ENCODE results near the gene RGMA.
"Not testable (repeated sequence)": the region's sequence is repeated elsewhere in the genome, so short reads cannot be mapped to it uniquely, and the experiment has no call there.

The RGMA gene

DNA sequence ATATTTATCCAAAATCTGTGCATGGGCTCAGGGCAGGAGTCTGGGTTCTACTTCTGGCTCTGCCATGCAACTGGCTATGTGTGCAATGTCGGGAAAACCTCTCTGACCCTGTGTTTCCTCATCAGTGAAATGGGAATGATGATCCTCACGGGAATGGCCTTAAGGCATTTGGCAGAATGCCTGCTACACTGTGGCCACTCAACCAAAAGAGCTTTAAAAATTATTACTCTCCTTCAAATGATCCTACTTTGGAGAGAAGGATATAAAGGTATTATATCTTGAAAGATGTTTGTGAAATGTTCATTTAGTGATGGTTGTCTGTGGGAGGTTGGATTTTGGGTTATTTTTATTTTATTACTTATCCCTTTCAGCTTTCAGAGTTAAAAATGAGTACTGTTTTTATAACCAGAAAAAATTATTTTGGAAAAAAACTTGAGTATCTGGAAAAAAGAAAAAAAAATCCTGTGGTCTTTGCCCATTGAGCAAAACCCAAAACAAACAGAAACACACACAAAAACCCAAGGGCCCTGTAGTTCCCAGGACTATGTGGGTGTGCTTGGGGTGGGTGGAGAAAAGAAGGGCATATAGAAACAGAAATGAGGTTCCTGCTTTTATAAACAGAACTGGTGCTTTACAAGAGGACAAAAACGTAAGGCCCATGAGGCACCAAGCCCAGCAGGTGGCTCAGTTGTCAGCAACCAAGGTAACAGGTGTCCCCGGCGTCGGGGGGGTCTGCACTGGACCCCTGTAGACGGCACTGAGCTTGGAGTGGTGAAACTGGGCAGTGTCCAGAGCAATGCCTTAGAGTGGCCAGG is 22.0 kb downstream of the RGMA start:
- no peak for DNase-seq (ENCODE audit: low read depth)

DNA sequence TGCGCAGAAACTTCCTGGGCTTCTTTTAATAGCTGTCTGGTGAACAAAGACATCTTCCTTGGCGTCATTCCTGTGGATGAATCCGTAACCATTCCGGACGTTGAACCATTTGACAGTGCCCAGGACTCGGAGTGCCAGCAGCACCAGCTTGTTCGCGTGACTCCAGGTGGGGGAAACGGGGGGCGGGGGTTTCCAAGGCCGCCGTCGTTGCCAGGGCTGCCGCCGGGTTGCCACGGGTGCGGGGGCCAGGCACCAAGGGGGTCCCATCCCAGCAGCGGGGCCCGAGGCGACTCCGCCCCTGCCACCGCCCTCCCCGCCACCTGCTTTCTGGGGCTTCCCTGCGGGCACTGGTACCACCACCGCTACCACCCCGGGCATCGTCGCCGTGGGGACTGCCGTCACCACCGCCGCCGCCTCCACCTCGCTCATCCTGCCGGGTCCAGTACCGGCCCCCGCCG is 22.8 kb downstream of the RGMA start:
- DNase-seq (ENCODE audit: low read depth), result no peak

- DNase-seq (ENCODE audit: low read depth), result no peak
Observed at GRCh38 chr15:93065641-93066045, 23.4 kb downstream of the RGMA start.

DNA sequence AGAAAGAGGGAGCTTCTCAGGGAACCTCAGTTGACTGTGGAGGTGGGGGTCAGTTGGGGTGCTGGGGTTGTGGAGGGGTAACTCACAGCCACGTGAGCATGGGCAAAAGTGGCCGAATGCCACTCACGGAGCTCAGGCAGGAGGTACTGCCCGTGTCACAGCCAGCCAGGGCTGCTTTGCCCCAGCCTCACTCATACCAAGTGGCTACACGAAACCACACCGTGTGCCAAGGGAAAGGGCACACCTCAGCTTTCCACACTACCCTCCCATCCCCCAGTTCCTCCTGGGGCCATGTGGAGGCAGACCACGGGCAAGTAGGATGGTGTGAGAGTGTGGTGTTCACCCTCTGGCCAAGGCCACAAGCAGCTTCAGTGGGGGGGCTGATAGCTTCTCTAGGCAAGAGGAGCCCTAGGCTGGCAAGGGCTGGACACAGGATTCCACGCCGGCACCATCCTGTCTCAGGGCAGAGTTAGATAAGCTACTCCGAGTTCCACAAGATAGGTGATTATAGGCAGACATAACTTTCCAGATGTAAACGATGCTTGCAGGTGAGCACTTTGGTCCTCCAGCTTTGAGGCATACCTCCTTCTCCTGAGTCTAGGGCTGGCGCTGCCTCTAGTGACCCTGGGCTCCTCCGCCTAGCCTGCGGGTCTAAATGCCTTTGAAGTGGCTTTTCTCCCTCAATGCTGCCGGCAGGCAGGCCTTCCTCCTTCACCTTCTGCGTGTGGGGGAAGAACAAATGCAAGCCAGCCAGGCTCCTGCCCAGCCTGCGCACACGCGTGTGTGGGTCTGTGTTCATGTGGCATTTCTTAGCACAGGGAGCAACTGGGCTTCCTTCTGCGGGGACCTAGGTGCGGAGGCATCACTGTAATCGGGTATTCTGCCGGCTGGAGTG is 25.0 kb downstream of the RGMA start:
- DNase-seq (ENCODE audit: low read depth), result no peak

GRCh38 chr15:93063262-93063671 is 25.7 kb downstream of the RGMA start:
- no peak for DNase-seq (ENCODE audit: low read depth)

DNA sequence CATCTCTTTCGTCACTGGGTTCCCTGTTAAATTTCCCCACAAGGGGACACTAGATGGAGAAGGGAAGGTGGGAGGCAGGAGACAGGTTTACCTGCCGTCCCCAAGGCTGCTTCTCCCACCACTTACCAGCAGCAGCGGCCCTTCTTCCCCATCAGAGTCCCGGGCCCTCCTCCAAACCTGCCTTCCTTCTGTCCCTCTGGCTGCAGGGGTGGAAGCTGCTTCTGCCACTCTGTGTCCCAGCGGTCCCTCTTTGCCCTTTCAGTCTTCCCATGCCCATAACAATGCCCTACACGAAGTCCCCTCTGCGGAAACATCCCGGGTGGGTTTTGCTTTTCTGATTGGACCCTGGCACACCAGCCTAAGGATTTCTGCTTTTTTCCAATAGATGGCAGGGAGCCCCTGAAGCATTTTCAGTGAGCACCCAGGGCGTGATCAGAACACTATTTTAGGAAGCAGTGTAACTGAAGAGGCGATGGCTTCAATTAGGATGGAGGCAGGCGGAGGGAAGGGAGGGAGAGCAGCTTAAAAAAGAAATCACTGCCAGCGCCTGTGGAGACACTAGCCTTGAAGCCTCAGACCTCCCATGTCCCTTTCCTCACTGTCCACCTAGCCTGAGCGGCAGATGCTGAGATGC is 26.3 kb downstream of the RGMA start:
- DNase-seq (ENCODE audit: low read depth), result not testable (repeated sequence)

GRCh38 chr15:93060336-93061248 is 28.4 kb downstream of the RGMA start:
- no peak for DNase-seq (ENCODE audit: low read depth)

- no peak for DNase-seq (ENCODE audit: low read depth)
Observed at GRCh38 chr15:93059442-93059841, 29.6 kb downstream of the RGMA start.

DNA sequence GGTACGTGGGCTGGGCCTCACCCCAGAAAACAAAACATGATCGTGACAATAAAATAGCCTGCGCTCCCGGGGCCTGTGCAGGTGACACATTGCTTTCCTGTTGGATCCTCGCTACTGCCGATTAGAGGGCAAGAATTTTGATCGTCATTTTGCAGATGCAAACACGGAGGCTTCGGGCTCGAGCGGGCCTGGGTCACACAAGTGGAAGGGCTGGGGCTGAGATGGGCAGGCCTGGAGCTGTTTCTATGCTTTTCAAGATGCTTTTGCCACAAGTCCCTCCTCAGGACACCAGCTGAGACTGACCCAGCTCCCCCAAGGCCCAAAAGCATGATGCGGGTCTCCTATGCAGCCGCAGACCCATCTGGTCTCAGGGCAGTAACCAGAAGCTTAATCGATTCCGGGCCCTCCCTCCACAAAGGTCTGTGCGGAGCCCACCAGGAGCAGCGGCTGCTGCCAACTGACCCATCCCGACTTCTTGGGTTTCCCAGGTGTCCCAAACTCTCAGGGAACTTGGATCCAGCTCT is 30.0 kb downstream of the RGMA start:
- DNase-seq (ENCODE audit: low read depth), result no peak

- DNase-seq (ENCODE audit: low read depth), result no peak
Observed at GRCh38 chr15:93058128-93058527, 30.9 kb downstream of the RGMA start.

DNA sequence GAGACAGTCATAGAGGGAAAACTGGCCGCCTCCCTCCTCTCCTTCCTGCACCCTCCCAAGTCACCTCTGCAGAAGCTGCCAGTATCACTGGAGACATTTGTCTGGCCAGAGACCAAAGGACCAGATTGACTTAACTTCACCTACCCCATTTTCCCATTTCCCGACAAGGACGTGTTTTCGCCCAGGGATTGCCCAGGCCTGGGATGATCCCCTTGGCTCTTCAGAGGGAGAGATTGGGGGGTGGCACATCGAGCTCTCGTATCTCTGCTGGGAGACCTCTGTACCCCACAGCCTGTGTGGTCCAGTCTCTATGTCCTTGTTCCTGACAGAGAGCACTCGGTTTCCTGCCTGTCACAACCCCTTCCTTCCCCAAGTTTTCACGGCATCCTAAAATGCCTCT is 31.4 kb downstream of the RGMA start:
- DNase-seq (ENCODE audit: low read depth), result no peak

DNA sequence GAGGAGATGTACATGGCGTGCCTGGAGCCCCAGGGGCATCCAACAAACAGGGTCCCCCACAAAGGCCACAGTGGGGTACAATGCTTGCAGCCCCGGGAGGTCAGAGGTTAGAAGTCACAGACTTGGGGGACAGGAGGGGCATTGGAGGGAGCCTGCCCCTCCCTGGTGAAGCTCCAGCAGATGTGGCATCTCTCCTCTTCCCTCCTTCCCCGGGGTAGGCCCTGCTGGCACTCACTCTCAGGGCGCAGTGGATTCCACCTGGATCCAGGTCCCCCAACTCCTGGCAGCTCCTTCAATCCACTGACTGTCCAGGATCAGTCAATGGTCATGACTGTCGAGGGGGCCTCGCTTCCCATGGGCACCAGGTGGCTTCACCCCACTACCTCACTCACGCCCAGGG is 32.2 kb downstream of the RGMA start:
- DNase-seq (ENCODE audit: low read depth), result no peak

DNA sequence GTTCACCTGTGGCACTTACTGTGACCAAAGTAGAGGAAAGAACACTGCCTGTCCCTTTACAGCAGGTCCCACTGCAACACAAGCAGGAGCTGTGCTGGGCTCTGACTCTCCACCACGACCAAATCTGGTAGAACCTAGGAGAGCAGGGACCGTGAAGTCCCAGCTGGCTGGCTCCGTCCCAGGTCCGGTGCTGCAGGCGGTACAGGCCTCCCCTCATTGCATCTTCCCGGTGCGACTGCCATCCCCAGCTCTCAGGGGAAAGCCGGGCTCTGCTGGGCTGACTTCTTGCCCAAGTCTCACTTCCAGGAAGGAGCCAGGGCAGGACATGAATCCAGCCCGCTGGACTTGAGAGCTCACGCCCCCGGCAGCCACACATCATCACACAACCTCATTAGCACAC is 33.8 kb downstream of the RGMA start:
- DNase-seq (ENCODE audit: low read depth), result no peak

GRCh38 chr15:93052090-93052879 is 36.7 kb downstream of the RGMA start:
- DNase-seq (ENCODE audit: low read depth), result no peak

- DNase-seq (ENCODE audit: low read depth), result no peak
Observed at GRCh38 chr15:93051236-93052089, 37.5 kb downstream of the RGMA start.

DNA sequence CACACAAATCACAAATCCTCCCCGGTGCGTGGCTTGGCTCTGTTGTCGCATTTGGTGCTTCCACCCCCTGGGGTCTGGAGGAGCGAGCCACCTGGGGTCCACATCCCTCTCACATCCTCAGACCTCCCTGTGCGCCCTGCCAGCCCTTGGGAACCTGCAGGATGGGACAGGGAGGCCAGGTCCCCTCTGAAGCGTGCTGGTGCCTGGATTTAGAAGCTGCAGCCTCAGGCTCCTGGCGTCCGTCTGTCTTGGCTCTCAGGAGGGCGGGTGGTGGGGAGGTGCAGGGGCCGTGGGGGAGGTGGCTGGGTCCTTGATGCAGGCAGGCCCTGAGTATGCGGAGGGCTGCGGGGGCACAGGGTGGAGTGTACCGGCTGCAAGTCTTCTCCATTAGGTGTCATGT is 38.4 kb downstream of the RGMA start:
- DNase-seq (ENCODE audit: low read depth), result no peak

- DNase-seq (ENCODE audit: low read depth), result no peak
Observed at GRCh38 chr15:93049914-93050578, 39.0 kb downstream of the RGMA start.

DNA sequence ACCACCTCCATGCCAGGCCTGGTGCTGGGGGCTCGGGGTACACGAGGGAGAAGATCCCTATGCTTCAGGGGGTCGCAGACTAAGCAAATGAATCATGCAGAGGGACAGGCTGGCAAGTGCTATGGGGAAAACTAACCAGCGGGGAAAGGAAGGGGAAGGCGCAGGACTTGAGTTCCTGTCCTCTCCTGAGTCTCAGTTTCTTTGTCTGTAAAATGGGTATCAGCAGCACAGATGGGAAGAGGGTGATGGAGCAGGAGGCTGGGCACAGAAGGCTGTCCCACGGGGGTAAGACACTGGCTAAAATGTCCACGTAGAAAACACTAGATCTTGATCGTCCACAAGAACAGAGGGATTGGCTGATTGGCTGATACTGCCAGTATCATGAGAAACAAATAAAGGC is 39.8 kb downstream of the RGMA start:
- no peak for DNase-seq (ENCODE audit: low read depth)

DNA sequence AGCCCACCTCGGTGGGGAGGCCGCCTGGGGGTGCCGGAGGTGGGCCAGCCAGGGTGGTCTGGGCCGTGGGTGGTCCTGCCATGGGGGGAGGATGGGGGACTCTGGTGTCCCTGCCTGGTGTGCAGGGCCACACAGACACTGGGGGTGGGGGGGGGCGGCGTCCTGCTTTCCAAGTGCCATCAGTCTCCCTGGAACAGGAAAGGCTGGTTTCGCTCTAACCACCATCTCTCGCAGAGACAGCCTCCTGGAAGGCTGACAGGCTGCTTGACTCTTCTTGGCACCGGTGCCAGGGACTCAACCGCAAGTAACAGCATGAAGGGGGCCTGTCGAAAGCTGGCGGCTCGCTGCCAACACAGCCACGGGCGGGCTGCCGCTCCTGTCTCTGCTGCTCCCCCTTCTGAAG is 40.3 kb downstream of the RGMA start:
- DNase-seq (ENCODE audit: low read depth), result no peak

Measured in stimulated activated CD8-positive, alpha-beta memory T cell treated with anti-CD3 and anti-CD28 coated beads, Interleukin-15, amount 100 ng/mL, for 24 hours (primary cell).